ENCODE results near the gene FICD. TPM values are rescaled to one million over a fixed set of nuclear protein-coding genes. Genes with fewer than 3 reads are reported as not detected.

The FICD gene
- total and polyA plus RNA-seq, 2 of the 13 experiments (the other 11 are each of a cell fraction or from before 2014, with no cell fraction given), result 0.99 to 3.0 TPM

DNA sequence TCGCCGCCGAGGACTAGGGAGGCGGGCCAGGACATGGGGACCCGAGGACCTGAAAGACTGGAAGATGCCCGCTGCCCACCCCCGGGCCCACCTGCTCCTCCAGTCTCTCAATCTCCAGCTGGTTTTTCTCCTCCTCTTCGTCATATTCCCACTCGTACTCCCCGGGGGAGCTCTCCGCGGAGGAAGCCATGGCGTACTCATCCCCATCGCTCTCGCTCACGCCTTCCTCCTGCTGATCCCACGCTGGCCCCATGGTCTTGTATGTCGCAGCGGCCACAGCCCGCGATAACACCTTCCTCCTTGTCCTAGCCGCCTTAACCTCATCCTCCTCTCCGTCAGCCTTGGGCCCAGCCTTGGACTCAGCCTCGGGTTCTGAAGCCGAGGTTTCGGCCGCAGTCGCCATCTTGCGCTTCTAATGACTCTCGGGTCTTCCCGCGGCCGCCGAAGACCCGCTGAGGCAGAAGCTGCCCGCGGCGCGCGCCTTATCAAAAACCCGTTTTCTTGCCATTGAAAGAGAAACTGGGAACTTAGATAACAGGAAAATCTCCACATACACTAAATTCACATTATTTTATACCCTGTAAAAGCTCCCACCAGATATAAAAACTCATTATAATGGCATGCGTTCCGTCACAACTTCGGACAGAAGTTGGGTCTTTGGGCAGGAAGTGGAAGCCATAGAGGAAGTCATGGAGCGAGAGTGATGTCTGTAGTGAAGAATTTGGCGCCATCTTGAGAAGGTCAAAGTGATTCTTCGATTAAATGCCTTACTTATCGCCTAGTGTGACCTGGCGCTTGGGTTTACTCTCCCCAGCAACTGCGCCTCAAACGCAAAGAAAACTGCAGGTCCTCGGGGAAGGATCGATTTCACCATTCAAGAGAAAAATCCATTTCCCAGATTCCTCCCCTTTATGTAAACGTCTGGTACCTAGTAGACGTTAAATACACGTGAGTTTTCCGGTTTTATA lies 46.0 kb downstream of the FICD start, which contains the start of gene SART3 (continued):
- peak; percentile 53; the same call in 1 of the 2 replicates for TF ChIP-seq HBP1 (CRISPR knock-in tag; IDR thresholded peaks at IDR 0.05; ENCODE audit: low read depth)
- peak; percentile 78 for TF ChIP-seq KMT2B (CRISPR knock-in tag; IDR thresholded peaks at IDR 0.05)
- TF ChIP-seq SP1 (IDR thresholded peaks at IDR 0.05), result no peak
- TF ChIP-seq SP1 (CRISPR knock-in tag; IDR thresholded peaks at IDR 0.05), result peak; percentile 13; the same call in 1 of the 2 replicates
- TF ChIP-seq STAT5B (CRISPR knock-in tag; IDR thresholded peaks at IDR 0.05), result no peak
- TF ChIP-seq ZNF331 (CRISPR knock-in tag; IDR thresholded peaks at IDR 0.05), result 0 out of 2 replicates have a peak, but pooled peaks have one; percentile 7
- TF ChIP-seq EZH2 (conservative IDR thresholded peaks at IDR 0.05; ENCODE audit: low read depth, low read length), result no peak
- TF ChIP-seq, protein P1, sequence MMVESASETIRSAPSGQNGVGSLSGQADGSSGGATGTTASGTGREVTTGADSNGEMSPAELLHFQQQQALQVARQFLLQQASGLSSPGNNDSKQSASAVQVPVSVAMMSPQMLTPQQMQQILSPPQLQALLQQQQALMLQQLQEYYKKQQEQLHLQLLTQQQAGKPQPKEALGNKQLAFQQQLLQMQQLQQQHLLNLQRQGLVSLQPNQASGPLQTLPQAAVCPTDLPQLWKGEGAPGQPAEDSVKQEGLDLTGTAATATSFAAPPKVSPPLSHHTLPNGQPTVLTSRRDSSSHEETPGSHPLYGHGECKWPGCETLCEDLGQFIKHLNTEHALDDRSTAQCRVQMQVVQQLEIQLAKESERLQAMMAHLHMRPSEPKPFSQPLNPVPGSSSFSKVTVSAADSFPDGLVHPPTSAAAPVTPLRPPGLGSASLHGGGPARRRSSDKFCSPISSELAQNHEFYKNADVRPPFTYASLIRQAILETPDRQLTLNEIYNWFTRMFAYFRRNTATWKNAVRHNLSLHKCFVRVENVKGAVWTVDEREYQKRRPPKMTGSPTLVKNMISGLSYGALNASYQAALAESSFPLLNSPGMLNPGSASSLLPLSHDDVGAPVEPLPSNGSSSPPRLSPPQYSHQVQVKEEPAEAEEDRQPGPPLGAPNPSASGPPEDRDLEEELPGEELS (CRISPR knock-in tag; IDR thresholded peaks at IDR 0.05), result no peak
- TF ChIP-seq CREB1 (IDR thresholded peaks at IDR 0.05), result peak; percentile 51
- TF ChIP-seq CREB1 (CRISPR knock-in tag; IDR thresholded peaks at IDR 0.05), result peak; percentile 93
- no peak for TF ChIP-seq ZNF3 (CRISPR knock-in tag; IDR thresholded peaks at IDR 0.05)
- TF ChIP-seq ZNF260 (CRISPR knock-in tag; IDR thresholded peaks at IDR 0.05; ENCODE audit: borderline replicate concordance, low read depth), result no peak
- no peak for TF ChIP-seq ZNF354B (CRISPR knock-in tag; IDR thresholded peaks at IDR 0.05)
- TF ChIP-seq, protein P2, sequence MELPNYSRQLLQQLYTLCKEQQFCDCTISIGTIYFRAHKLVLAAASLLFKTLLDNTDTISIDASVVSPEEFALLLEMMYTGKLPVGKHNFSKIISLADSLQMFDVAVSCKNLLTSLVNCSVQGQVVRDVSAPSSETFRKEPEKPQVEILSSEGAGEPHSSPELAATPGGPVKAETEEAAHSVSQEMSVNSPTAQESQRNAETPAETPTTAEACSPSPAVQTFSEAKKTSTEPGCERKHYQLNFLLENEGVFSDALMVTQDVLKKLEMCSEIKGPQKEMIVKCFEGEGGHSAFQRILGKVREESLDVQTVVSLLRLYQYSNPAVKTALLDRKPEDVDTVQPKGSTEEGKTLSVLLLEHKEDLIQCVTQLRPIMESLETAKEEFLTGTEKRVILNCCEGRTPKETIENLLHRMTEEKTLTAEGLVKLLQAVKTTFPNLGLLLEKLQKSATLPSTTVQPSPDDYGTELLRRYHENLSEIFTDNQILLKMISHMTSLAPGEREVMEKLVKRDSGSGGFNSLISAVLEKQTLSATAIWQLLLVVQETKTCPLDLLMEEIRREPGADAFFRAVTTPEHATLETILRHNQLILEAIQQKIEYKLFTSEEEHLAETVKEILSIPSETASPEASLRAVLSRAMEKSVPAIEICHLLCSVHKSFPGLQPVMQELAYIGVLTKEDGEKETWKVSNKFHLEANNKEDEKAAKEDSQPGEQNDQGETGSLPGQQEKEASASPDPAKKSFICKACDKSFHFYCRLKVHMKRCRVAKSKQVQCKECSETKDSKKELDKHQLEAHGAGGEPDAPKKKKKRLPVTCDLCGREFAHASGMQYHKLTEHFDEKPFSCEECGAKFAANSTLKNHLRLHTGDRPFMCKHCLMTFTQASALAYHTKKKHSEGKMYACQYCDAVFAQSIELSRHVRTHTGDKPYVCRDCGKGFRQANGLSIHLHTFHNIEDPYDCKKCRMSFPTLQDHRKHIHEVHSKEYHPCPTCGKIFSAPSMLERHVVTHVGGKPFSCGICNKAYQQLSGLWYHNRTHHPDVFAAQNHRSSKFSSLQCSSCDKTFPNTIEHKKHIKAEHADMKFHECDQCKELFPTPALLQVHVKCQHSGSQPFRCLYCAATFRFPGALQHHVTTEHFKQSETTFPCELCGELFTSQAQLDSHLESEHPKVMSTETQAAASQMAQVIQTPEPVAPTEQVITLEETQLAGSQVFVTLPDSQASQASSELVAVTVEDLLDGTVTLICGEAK (IDR thresholded peaks at IDR 0.05), result peak; percentile 25; the same call in 1 of the 2 replicates
- TF ChIP-seq, protein P2 (CRISPR knock-in tag; IDR thresholded peaks at IDR 0.05), result no peak
- no peak for TF ChIP-seq ZBTB3 (CRISPR knock-in tag; IDR thresholded peaks at IDR 0.05; ENCODE audit: borderline replicate concordance, low read depth)
- no peak for TF ChIP-seq RFX1 (IDR thresholded peaks at IDR 0.05)
- TF ChIP-seq ZBTB38 (CRISPR knock-in tag; IDR thresholded peaks at IDR 0.05), result no peak
- TF ChIP-seq MED13 (CRISPR knock-in tag; IDR thresholded peaks at IDR 0.05), result 0 out of 2 replicates have a peak, but pooled peaks have one; percentile 33

Measured in HepG2 (cell line).